ENCODE measurements around the gene TNIP3. TPM values are rescaled to one million over a fixed set of nuclear protein-coding genes. Genes with fewer than 3 reads are reported as not detected.

Gene TNIP3

GRCh38 chr4:121096629-121097028 is 67.5 kb downstream of the TNIP3 start:
- no peaks in the 10 kb centered on the region for H3K4me1 ChIP-seq (ENCODE audit: control insufficient read depth, insufficient read depth, low read length)
- no peak overlapping the region for H3K9ac ChIP-seq (ENCODE audit: low read depth, low read length)
- no peaks in the 10 kb centered on the region for H3K36me3 ChIP-seq (ENCODE audit: insufficient read depth, low read length)
- no peak overlapping the region for H3K4me2 ChIP-seq (ENCODE audit: low read length)
- H3K27me3 ChIP-seq (ENCODE audit: control insufficient read depth, insufficient read depth, low read length): no peaks in the 10 kb centered on the region
- H3K9me3 ChIP-seq (replicated peaks; ENCODE audit: low read length): no peaks in the 10 kb centered on the region
- H3K4me3 ChIP-seq (ENCODE audit: low read length): no peak overlapping the region

DNA sequence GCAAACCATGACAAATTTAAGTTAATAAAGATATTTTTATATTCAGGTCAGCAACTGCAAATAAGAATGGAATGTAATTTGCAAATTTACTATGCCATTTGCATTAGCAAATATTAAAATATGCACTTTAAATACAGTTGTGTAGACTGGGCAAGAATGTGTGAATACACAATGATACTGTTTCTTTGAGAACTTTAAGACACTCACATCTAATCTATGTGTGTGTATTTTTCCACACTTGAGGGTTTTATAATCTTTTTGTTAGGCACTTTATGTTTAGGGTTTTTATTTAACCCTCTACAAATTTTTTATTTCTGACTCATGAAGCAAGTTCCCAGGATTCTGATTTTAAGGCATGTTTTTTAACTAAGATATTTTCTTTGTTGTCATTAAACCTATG is 67.9 kb downstream of the TNIP3 start:
- Histone ChIP-seq H3K4me2 (ENCODE audit: low read length) (no peak overlapping the region), H3K9ac (ENCODE audit: low read depth, low read length) (no peak overlapping the region), H3K27me3 (ENCODE audit: control insufficient read depth, insufficient read depth, low read length) (no peaks in the 10 kb centered on the region), H3K4me3 (ENCODE audit: low read length) (no peak overlapping the region), H3K4me1 (ENCODE audit: control insufficient read depth, insufficient read depth, low read length) (no peaks in the 10 kb centered on the region), H3K9me3 (replicated peaks; ENCODE audit: low read length) (no peaks in the 10 kb centered on the region), H3K36me3 (ENCODE audit: insufficient read depth, low read length) (no peaks in the 10 kb centered on the region)

DNA sequence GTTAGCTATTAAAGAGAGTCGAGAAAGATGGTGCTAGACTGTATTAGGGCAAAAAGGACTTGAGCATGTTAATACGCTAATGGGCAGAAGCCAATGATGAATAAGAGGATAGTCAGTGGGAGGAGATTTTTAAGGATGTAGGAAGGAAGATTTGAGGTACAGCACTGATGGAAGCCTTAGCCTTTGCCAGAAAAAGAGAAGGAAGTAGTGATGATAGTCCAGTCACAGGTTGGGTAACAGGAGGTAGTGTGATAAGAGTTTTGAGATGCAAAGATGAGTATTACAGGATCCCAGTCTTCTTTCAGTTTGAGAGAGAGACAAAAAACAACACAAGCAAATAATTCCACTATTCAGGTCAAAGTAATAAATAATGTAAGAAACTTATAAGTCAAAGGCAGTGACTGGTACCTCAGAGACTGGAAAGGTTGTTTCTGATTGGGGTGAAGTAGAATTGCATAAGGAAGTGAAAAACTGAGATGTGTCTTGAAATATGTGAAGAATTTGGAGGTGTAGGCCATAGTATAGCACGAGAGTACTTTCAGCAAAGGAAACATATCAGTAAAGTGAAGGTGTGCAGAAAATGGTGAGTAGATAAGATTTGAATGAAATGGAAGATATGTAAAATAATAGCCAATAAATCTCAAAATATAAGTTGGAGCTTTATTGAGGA is 69.7 kb downstream of the TNIP3 start:
- no peak overlapping the region for H3K4me3 ChIP-seq (ENCODE audit: low read length)

GRCh38 chr4:121093261-121093660 is 70.9 kb downstream of the TNIP3 start:
- no peak overlapping the region for H3K9ac ChIP-seq (ENCODE audit: low read depth, low read length)
- no peaks in the 10 kb centered on the region for H3K9me3 ChIP-seq (replicated peaks; ENCODE audit: low read length)
- no peak overlapping the region for H3K4me2 ChIP-seq (ENCODE audit: low read length)
- H3K27me3 ChIP-seq (ENCODE audit: control insufficient read depth, insufficient read depth, low read length): no peaks in the 10 kb centered on the region
- no peaks in the 10 kb centered on the region for H3K36me3 ChIP-seq (ENCODE audit: insufficient read depth, low read length)
- no peak overlapping the region for H3K4me3 ChIP-seq (ENCODE audit: low read length)
- H3K4me1 ChIP-seq (ENCODE audit: control insufficient read depth, insufficient read depth, low read length): no peaks in the 10 kb centered on the region

More for the DNA sequence above, 69.7 kb downstream of the TNIP3 start:
- Histone ChIP-seq H3K9ac (ENCODE audit: low read depth, low read length) (no peak overlapping the region), H3K27me3 (ENCODE audit: control insufficient read depth, insufficient read depth, low read length) (no peaks in the 10 kb centered on the region), H3K4me2 (ENCODE audit: low read length) (no peak overlapping the region), H3K4me1 (ENCODE audit: control insufficient read depth, insufficient read depth, low read length) (no peaks in the 10 kb centered on the region), H3K36me3 (ENCODE audit: insufficient read depth, low read length) (no peaks in the 10 kb centered on the region), H3K9me3 (replicated peaks; ENCODE audit: low read length) (no peaks in the 10 kb centered on the region)

GRCh38 chr4:121091941-121092340 is 72.2 kb downstream of the TNIP3 start:
- H3K9ac ChIP-seq (ENCODE audit: low read depth, low read length): no peak overlapping the region
- H3K4me1 ChIP-seq (ENCODE audit: control insufficient read depth, insufficient read depth, low read length): no peaks in the 10 kb centered on the region
- no peaks in the 10 kb centered on the region for H3K9me3 ChIP-seq (replicated peaks; ENCODE audit: low read length)
- H3K4me3 ChIP-seq (ENCODE audit: low read length): no peak overlapping the region
- H3K36me3 ChIP-seq (ENCODE audit: insufficient read depth, low read length): no peaks in the 10 kb centered on the region
- H3K27me3 ChIP-seq (ENCODE audit: control insufficient read depth, insufficient read depth, low read length): no peaks in the 10 kb centered on the region
- no peak overlapping the region for H3K4me2 ChIP-seq (ENCODE audit: low read length)

GRCh38 chr4:121088867-121089266 is 75.3 kb downstream of the TNIP3 start:
- Histone ChIP-seq H3K36me3 (ENCODE audit: insufficient read depth, low read length) (no peaks in the 10 kb centered on the region), H3K4me3 (ENCODE audit: low read length) (no peak overlapping the region), H3K9ac (ENCODE audit: low read depth, low read length) (no peak overlapping the region), H3K27me3 (ENCODE audit: control insufficient read depth, insufficient read depth, low read length) (no peaks in the 10 kb centered on the region), H3K9me3 (replicated peaks; ENCODE audit: low read length) (no peaks in the 10 kb centered on the region), H3K4me2 (ENCODE audit: low read length) (no peak overlapping the region), H3K4me1 (ENCODE audit: control insufficient read depth, insufficient read depth, low read length) (no peaks in the 10 kb centered on the region)

Small RNA genes lying within 50 kb of the gene (small RNA-seq; reads per million reads assigned to genes)
- not detected for gene RNU6-948P
